HL-60 (cell line): ENCODE data around the gene CREB3.

Experiments used
- POLR2AphosphoS5 ChIP-seq: IDR thresholded peaks from 2 replicates; pipeline ENCODE4 v1.6.1; 2012; ENCODE audit warnings: low read depth
- REST ChIP-seq: IDR thresholded peaks from 2 replicates; pipeline ENCODE4 v1.6.1; 2012; ENCODE audit warnings: low read depth; ENCODE audit not compliant: insufficient replicate concordance
- SPI1 ChIP-seq: IDR thresholded peaks from 2 replicates; pipeline ENCODE4 v1.6.1; 2012; ENCODE audit warnings: low read depth, mild to moderate bottlenecking, borderline replicate concordance
- TF ChIP-seq, protein P1 (sequence below): IDR thresholded peaks from one replicate; pipeline ENCODE4 v1.5.1; 2011; ENCODE audit warnings: low read length, control low read depth, inconsistent platforms; ENCODE audit not compliant: insufficient read depth

DNA sequence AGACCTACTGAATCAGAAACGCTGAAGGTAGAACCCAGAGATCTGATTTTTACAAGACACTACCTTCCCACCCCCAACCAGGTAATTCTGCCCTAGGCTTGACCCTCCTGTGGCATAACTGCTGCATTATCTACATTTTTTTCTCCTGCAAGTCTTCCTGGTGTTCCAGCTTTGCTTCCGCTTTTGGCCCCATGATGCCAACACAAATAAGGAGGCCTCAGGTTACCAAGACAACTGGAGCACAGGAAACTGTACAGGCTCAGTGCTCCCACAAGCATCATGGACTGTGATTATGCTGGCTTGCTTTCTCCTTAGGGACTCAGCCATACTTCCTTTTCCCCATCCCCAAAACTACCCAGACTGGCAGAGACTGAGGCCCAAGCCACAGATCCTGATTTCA, 28.2 kb downstream of the CREB3 start:
- TF ChIP-seq POLR2AphosphoS5 (no peak), SPI1 (no peak), REST (no peak)
- TF ChIP-seq, protein P1, sequence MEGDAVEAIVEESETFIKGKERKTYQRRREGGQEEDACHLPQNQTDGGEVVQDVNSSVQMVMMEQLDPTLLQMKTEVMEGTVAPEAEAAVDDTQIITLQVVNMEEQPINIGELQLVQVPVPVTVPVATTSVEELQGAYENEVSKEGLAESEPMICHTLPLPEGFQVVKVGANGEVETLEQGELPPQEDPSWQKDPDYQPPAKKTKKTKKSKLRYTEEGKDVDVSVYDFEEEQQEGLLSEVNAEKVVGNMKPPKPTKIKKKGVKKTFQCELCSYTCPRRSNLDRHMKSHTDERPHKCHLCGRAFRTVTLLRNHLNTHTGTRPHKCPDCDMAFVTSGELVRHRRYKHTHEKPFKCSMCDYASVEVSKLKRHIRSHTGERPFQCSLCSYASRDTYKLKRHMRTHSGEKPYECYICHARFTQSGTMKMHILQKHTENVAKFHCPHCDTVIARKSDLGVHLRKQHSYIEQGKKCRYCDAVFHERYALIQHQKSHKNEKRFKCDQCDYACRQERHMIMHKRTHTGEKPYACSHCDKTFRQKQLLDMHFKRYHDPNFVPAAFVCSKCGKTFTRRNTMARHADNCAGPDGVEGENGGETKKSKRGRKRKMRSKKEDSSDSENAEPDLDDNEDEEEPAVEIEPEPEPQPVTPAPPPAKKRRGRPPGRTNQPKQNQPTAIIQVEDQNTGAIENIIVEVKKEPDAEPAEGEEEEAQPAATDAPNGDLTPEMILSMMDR = no peak
